Spleen (tissue), 7 donors: ENCODE measurements around the gene ADD2.

ENCODE experiments used
- POLR2A ChIP-seq, 3 donors: fragments of 450-650 bp; IDR thresholded peaks; one replicate each; pipeline ENCODE4 v1.5.1; 2017; ENCODE audit warnings: antibody characterized with exemption in 3 of 3, mild to moderate bottlenecking in 1 of 3
- POLR2AphosphoS5 ChIP-seq, 3 donors: sonication (generic); formaldehyde crosslinking; IDR thresholded peaks; one replicate each; pipeline ENCODE4 v1.5.1; 2017; ENCODE audit warnings: antibody characterized with exemption in 3 of 3
- TF ChIP-seq, protein P1 (sequence below), 11 experiments: fragments of 200-600 bp in 7 of 11; fragments of 450-650 bp in 4 of 11; sonication (generic) in 4 of 11; IDR thresholded peaks in 8 of 11; conservative IDR thresholded peaks in 3 of 11; 1 replicate in 7 of 11; 2 replicates in 4 of 11; pipeline versions ENCODE4 v1.4.0 to v1.8.0; 2016 to 2021; ENCODE audit warnings: antibody characterized with exemption in 11 of 11, inconsistent platforms in 4 of 11, mild to moderate bottlenecking in 1 of 11
- donor health status: DM: no; HTN: no; CAD: no; lungs with moderate emphysema.
- donor health status: DM: no; HTN: no; CAD: no.
- donor health status: DM: no; HTN: no; CAD: no.

DNA sequence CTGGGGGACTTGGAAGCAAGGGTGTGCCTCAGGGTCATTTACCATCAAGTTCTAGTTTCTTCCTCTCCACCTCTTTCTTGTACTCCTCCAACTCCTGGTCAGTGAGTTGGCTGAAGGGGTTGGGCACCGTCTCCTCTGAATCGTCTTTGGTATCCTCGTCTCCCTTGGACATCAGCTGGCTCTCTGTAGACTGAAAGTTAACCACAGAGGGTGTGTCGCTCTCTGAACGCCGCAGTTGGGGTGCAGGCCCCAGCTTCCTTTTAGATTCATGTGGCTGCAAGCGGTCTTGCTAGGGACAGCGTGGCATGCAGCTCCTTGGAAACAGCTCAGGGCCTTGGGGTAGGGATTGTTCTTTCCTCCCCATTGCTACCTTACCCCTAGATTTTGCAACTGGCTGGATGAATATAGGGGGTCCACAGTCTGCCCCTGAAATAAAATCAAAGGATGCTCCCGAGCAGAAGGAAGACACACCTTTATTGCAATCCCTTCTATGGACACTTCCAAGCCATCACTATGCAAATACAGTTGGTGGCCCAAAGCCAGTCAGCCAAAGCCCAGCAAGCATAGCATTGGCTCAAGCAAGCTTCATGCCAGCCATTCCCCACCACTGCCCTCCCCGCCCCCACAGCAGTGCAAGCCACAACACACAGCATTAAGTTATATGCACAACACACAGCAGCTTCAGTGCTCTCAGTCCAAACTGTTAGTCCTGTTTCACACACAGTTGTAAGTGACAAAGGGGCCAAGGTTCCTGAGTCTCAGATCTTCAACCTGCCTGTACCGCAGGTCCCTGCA, 93.2 kb downstream of the ADD2 start:
- TF ChIP-seq, protein P1, sequence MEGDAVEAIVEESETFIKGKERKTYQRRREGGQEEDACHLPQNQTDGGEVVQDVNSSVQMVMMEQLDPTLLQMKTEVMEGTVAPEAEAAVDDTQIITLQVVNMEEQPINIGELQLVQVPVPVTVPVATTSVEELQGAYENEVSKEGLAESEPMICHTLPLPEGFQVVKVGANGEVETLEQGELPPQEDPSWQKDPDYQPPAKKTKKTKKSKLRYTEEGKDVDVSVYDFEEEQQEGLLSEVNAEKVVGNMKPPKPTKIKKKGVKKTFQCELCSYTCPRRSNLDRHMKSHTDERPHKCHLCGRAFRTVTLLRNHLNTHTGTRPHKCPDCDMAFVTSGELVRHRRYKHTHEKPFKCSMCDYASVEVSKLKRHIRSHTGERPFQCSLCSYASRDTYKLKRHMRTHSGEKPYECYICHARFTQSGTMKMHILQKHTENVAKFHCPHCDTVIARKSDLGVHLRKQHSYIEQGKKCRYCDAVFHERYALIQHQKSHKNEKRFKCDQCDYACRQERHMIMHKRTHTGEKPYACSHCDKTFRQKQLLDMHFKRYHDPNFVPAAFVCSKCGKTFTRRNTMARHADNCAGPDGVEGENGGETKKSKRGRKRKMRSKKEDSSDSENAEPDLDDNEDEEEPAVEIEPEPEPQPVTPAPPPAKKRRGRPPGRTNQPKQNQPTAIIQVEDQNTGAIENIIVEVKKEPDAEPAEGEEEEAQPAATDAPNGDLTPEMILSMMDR (IDR thresholded peaks at IDR 0.05 in 8 of 11, conservative IDR thresholded peaks at IDR 0.05 in 3 of 11): no peak
- no peak for TF ChIP-seq POLR2A (IDR thresholded peaks at IDR 0.05)
- TF ChIP-seq POLR2AphosphoS5 (IDR thresholded peaks at IDR 0.05): no peak
